K562 (cell line): ENCODE results near the gene MT1HL1.

Experiments
- CREM ChIP-seq: IDR thresholded peaks from 2 replicates; pipeline ENCODE4 v1.6.1; 2014; ENCODE audit warnings: antibody characterized with exemption, low read depth
- PHF21A ChIP-seq: fragments of 450-650 bp; IDR thresholded peaks from 2 replicates; pipeline ENCODE4 v1.6.1; 2017; ENCODE audit warnings: low read depth, borderline replicate concordance
- POLR2AphosphoS2 ChIP-seq: IDR thresholded peaks from 2 replicates; pipeline ENCODE4 v1.6.1; 2012; ENCODE audit warnings: low read length, improper control_type of control experiment
- SMARCB1 ChIP-seq: IDR thresholded peaks from 2 replicates; pipeline ENCODE4 v1.6.1; 2011; ENCODE audit warnings: improper control_type of control experiment, low read depth; ENCODE audit not compliant: insufficient read length

- no peak for TF ChIP-seq CREM
- no peak for TF ChIP-seq PHF21A
- no peak for TF ChIP-seq POLR2AphosphoS2
- no peak for TF ChIP-seq SMARCB1
Measured at GRCh38 chr1:237033061-237033460, 28.8 kb upstream of the MT1HL1 start.
